Peyer's patch (tissue), 4 donors: Measurements from ENCODE around the gene SEM1.

Source experiments
- CTCF ChIP-seq, 6 experiments: fragments of 450-650 bp in 4 of 6; fragments of 200-600 bp in 2 of 6; sonication (generic) in 1 of 6; IDR thresholded peaks; one replicate each; pipeline ENCODE4 v1.5.1; 2017 to 2019; ENCODE audit warnings: antibody characterized with exemption in 6 of 6, mild to moderate bottlenecking in 3 of 6, moderate library complexity in 1 of 6
- POLR2A ChIP-seq, 2 donors: fragments of 450-650 bp; IDR thresholded peaks; one replicate each; pipeline ENCODE4 v1.5.1; 2017; ENCODE audit warnings: antibody characterized with exemption in 2 of 2, mild to moderate bottlenecking in 2 of 2, moderate library complexity in 2 of 2

- TF ChIP-seq CTCF (IDR thresholded peaks at IDR 0.05) (no peak), POLR2A (IDR thresholded peaks at IDR 0.05) (no peak)
Observed at GRCh38 chr7:96713037-96713436, 3.4 kb upstream of the SEM1 start.
